SK-N-SH treated with all-trans-retinoic acid at 6 μM for 48 hours (cell line): ENCODE results near the gene IL1R1.

ENCODE experiments used
- ATAC-seq: fragments of 200-7000 bp; cut with Tn5 transposase; 3 replicates; pipeline ENCODE4 v1.9.1; 2020; ENCODE audit warnings: mild to moderate bottlenecking, moderate library complexity
- BACH2 ChIP-seq: fragments of 250-450 bp; sonication (Bioruptor Pico); IDR thresholded peaks from 2 replicates; pipeline ENCODE4 v1.9.0; 2021; ENCODE audit warnings: mild to moderate bottlenecking, borderline replicate concordance
- CSDC2 ChIP-seq: fragments of 250-450 bp; sonication (Bioruptor Pico); IDR thresholded peaks from 2 replicates; pipeline ENCODE4 v1.5.0; 2020; ENCODE audit warnings: mild to moderate bottlenecking, moderate library complexity
- ESRRG ChIP-seq: fragments of 250-450 bp; sonication (Bioruptor Pico); IDR thresholded peaks from 2 replicates; pipeline ENCODE4 v1.6.1; 2021; ENCODE audit warnings: mild to moderate bottlenecking
- ISL1 ChIP-seq: fragments of 250-450 bp; sonication (Bioruptor Pico); IDR thresholded peaks from 2 replicates; pipeline ENCODE4 v2.1.2; 2022; ENCODE audit warnings: mild to moderate bottlenecking, moderate library complexity
- PPARA ChIP-seq: fragments of 250-450 bp; sonication (Bioruptor Pico); IDR thresholded peaks from 2 replicates; pipeline ENCODE4 v1.5.0; 2020; ENCODE audit warnings: mild to moderate bottlenecking, borderline replicate concordance
- RARB ChIP-seq: fragments of 250-450 bp; sonication (Bioruptor Pico); IDR thresholded peaks from 2 replicates; pipeline ENCODE4 v1.8.0; 2021; ENCODE audit warnings: mild to moderate bottlenecking, moderate library complexity
- SNAI2 ChIP-seq: fragments of 250-450 bp; sonication (Bioruptor Pico); IDR thresholded peaks from 2 replicates; pipeline ENCODE4 v1.5.0; 2020; ENCODE audit warnings: mild to moderate bottlenecking, moderate library complexity
- TCF4 ChIP-seq: fragments of 250-450 bp; sonication (Bioruptor Pico); IDR thresholded peaks from 2 replicates; pipeline ENCODE4 v1.8.0; 2021; ENCODE audit warnings: mild to moderate bottlenecking, moderate library complexity, borderline replicate concordance
- ZC3H10 ChIP-seq: fragments of 250-450 bp; sonication (Bioruptor Pico); IDR thresholded peaks from 2 replicates; pipeline ENCODE4 v1.5.1; 2021; ENCODE audit warnings: mild to moderate bottlenecking, moderate library complexity
- ZFP30 ChIP-seq: fragments of 450-650 bp; formaldehyde crosslinking; IDR thresholded peaks from 2 replicates; pipeline ENCODE4 v1.5.0; 2022; ENCODE audit warnings: mild to moderate bottlenecking, moderate library complexity
- ZNF565 ChIP-seq: fragments of 450-650 bp; formaldehyde crosslinking; conservative IDR thresholded peaks from 2 replicates; pipeline ENCODE4 v1.5.0; 2020; ENCODE audit warnings: low read depth, mild to moderate bottlenecking, moderate library complexity
- ZNF70 ChIP-seq: fragments of 450-650 bp; formaldehyde crosslinking; IDR thresholded peaks from 2 replicates; pipeline ENCODE4 v1.5.0; 2020; ENCODE audit warnings: mild to moderate bottlenecking, moderate library complexity
- ZNF8 ChIP-seq: fragments of 450-650 bp; formaldehyde crosslinking; IDR thresholded peaks from 2 replicates; pipeline ENCODE4 v1.5.0; 2020; ENCODE audit warnings: mild to moderate bottlenecking, moderate library complexity
- TF ChIP-seq, protein P1 (sequence below): fragments of 250-450 bp; sonication (Bioruptor Pico); IDR thresholded peaks from 2 replicates; pipeline ENCODE4 v1.5.1; 2020; ENCODE audit warnings: low read depth, mild to moderate bottlenecking, moderate library complexity
- TF ChIP-seq, protein P2 (sequence below): fragments of 250-450 bp; sonication (Bioruptor Pico); IDR thresholded peaks from 2 replicates; pipeline ENCODE4 v1.8.0; 2020; ENCODE audit warnings: mild to moderate bottlenecking, moderate library complexity, borderline replicate concordance
- TF ChIP-seq, protein P3 (sequence below): fragments of 250-450 bp; sonication (Bioruptor Pico); IDR thresholded peaks from 2 replicates; pipeline ENCODE4 v1.5.0; 2020; ENCODE audit warnings: mild to moderate bottlenecking, moderate library complexity
- TF ChIP-seq, protein P4 (sequence below): fragments of 250-450 bp; sonication (Bioruptor Pico); IDR thresholded peaks from 2 replicates; pipeline ENCODE4 v1.8.0; 2021; ENCODE audit warnings: low read depth, mild to moderate bottlenecking, moderate library complexity, borderline replicate concordance

The IL1R1 gene

DNA sequence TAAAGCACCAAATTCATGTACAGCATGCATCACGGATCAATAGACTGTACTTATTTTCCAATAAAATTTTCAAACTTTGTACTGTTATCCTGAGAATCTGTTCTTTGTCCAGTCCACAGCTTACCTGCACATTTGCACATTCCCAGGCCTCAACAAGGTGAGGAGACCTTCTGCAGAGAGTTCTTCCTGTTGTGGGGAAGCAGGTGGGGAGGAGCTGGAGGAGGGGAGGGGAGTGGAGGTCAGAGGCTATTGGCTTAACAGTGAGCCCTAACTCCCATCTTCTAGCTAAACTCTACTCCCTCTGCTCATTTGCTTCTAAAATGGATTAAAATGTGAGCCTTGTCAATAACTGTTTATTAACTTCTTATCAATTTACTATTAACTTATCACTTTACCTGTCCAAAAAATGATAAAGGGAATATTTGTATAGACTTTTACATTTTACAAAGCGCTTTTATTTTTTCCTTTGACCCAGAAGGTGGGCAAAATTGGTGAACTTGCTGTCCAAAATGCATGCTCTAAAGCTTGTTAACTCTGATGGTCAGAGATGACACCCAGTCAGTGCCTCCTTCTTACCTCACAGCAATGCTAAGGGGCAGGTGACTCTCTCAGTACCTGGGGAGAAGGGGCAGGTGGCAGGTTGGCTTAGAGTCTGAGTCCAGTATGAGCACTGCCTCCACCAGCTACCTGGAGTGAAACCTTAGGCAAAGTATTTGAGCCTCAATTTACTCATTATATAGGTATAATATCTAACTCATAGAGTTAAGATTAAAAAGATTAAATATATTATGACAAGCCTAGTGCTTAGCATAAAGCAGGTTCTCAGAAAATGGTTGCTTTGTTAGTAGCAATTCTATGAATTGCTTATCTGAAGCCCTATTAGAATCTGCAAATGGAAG lies 37.5 kb downstream of the IL1R1 start:
- TF ChIP-seq, protein P1, sequence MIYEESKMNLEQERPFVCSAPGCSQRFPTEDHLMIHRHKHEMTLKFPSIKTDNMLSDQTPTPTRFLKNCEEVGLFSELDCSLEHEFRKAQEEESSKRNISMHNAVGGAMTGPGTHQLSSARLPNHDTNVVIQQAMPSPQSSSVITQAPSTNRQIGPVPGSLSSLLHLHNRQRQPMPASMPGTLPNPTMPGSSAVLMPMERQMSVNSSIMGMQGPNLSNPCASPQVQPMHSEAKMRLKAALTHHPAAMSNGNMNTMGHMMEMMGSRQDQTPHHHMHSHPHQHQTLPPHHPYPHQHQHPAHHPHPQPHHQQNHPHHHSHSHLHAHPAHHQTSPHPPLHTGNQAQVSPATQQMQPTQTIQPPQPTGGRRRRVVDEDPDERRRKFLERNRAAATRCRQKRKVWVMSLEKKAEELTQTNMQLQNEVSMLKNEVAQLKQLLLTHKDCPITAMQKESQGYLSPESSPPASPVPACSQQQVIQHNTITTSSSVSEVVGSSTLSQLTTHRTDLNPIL (CRISPR knock-in tag): no peak
- TF ChIP-seq ZNF565 (CRISPR knock-in tag): no peak
- no peak for ATAC-seq

DNA sequence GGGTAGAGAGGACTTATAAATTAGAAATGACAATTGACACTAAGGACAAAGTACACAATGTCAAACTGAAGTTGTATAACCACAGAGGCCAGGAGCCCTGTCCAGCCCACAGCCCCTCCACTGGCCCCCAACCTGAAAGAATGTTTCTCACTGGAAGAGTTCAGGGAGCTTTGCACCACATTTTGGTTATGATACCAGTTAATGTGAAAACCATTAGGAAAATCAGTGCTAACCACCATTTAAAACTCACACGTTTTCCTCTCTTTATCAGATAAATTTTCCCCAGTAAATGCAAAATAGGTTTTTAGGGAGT lies 38.1 kb downstream of the IL1R1 start:
- ATAC-seq: no peak
- TF ChIP-seq RARB (CRISPR knock-in tag): no peak
- TF ChIP-seq PPARA (CRISPR knock-in tag): no peak
- TF ChIP-seq, protein P2, sequence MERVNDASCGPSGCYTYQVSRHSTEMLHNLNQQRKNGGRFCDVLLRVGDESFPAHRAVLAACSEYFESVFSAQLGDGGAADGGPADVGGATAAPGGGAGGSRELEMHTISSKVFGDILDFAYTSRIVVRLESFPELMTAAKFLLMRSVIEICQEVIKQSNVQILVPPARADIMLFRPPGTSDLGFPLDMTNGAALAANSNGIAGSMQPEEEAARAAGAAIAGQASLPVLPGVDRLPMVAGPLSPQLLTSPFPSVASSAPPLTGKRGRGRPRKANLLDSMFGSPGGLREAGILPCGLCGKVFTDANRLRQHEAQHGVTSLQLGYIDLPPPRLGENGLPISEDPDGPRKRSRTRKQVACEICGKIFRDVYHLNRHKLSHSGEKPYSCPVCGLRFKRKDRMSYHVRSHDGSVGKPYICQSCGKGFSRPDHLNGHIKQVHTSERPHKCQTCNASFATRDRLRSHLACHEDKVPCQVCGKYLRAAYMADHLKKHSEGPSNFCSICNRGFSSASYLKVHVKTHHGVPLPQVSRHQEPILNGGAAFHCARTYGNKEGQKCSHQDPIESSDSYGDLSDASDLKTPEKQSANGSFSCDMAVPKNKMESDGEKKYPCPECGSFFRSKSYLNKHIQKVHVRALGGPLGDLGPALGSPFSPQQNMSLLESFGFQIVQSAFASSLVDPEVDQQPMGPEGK: no peak
- no peak for TF ChIP-seq ZNF565 (CRISPR knock-in tag)
- no peak for TF ChIP-seq ZC3H10
- TF ChIP-seq ZFP30: no peak
- TF ChIP-seq SNAI2 (CRISPR knock-in tag): no peak
- TF ChIP-seq, protein P3, sequence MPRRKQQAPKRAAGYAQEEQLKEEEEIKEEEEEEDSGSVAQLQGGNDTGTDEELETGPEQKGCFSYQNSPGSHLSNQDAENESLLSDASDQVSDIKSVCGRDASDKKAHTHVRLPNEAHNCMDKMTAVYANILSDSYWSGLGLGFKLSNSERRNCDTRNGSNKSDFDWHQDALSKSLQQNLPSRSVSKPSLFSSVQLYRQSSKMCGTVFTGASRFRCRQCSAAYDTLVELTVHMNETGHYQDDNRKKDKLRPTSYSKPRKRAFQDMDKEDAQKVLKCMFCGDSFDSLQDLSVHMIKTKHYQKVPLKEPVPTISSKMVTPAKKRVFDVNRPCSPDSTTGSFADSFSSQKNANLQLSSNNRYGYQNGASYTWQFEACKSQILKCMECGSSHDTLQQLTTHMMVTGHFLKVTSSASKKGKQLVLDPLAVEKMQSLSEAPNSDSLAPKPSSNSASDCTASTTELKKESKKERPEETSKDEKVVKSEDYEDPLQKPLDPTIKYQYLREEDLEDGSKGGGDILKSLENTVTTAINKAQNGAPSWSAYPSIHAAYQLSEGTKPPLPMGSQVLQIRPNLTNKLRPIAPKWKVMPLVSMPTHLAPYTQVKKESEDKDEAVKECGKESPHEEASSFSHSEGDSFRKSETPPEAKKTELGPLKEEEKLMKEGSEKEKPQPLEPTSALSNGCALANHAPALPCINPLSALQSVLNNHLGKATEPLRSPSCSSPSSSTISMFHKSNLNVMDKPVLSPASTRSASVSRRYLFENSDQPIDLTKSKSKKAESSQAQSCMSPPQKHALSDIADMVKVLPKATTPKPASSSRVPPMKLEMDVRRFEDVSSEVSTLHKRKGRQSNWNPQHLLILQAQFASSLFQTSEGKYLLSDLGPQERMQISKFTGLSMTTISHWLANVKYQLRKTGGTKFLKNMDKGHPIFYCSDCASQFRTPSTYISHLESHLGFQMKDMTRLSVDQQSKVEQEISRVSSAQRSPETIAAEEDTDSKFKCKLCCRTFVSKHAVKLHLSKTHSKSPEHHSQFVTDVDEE (CRISPR knock-in tag): no peak
- TF ChIP-seq, protein P4, sequence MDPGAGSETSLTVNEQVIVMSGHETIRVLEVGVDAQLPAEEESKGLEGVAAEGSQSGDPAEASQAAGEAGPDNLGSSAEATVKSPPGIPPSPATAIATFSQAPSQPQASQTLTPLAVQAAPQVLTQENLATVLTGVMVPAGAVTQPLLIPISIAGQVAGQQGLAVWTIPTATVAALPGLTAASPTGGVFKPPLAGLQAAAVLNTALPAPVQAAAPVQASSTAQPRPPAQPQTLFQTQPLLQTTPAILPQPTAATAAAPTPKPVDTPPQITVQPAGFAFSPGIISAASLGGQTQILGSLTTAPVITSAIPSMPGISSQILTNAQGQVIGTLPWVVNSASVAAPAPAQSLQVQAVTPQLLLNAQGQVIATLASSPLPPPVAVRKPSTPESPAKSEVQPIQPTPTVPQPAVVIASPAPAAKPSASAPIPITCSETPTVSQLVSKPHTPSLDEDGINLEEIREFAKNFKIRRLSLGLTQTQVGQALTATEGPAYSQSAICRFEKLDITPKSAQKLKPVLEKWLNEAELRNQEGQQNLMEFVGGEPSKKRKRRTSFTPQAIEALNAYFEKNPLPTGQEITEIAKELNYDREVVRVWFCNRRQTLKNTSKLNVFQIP (CRISPR knock-in tag): no peak
- TF ChIP-seq, protein P1 (CRISPR knock-in tag): no peak
- TF ChIP-seq ZNF70 (CRISPR knock-in tag): no peak
- no peak for TF ChIP-seq TCF4 (CRISPR knock-in tag)
- TF ChIP-seq, all 23 proteins: peak for 0

DNA sequence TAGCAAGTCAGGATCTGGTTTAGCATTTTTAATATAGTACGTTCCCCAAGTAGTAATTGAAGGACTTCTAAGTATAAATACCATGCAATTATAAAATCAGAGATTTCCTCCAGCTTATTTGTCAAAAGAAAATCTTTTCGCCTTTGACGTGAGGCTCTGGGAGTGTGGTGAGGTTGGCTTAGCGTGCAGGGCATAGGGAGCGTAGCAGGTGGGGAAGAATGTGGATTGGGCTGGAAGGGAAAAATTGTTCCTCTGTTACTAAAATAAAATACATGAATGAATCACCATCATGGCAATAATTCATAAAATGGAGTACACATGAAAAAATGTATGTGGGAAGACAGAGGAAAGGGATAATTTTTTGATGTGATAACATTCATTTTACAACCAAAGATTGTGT lies 38.8 kb downstream of the IL1R1 start:
- TF ChIP-seq ZFP30 (no peak), ESRRG (CRISPR knock-in tag) (no peak), ZNF8 (CRISPR knock-in tag) (no peak), TCF4 (CRISPR knock-in tag) (no peak), ZNF70 (CRISPR knock-in tag) (no peak), ISL1 (CRISPR knock-in tag) (no peak), ZC3H10 (no peak), PPARA (CRISPR knock-in tag) (no peak), CSDC2 (no peak), BACH2 (CRISPR knock-in tag) (no peak)
- TF ChIP-seq, protein P1 (CRISPR knock-in tag): no peak
- no peak for ATAC-seq
